OCI-LY3 (cell line): ENCODE data around the gene SKAP2.
"Not testable (repeated sequence)": the region's sequence is repeated elsewhere in the genome, so short reads cannot be mapped to it uniquely, and the experiment has no call there.

Source experiments
- H2AFZ ChIP-seq: fragments of 200-600, 300-600 bp; shearing (Covaris generic); 2 replicates; pipeline ENCODE4 v1.6.0; 2014; ENCODE audit warnings: antibody characterized with exemption, low read depth, low read length
- H3K27ac ChIP-seq: fragments of 200-600, 300-600 bp; sonication (generic); 2 replicates; pipeline ENCODE4 v1.5.1; 2014; ENCODE audit warnings: mild to moderate bottlenecking, low read length, moderate library complexity, mixed read lengths
- H3K27me3 ChIP-seq: fragments of 200-600, 300-600 bp; sonication (generic); 2 replicates; pipeline ENCODE4 v1.6.1; 2014; ENCODE audit warnings: low read depth, low read length, mixed read lengths
- H3K36me3 ChIP-seq: fragments of 200-600, 300-600 bp; sonication (generic); replicated peaks from 2 replicates; pipeline ENCODE3; 2014; ENCODE audit warnings: low read depth, low read length, mixed read lengths
- H3K4me1 ChIP-seq: fragments of 300-600, 200-600 bp; sonication (generic); 2 replicates; pipeline ENCODE4 v1.6.1; 2014; ENCODE audit warnings: low read length, mixed read lengths
- H3K4me2 ChIP-seq: fragments of 200-600, 300-600 bp; sonication (generic); 2 replicates; pipeline ENCODE4 v1.6.1; 2014; ENCODE audit warnings: low read length, mixed read lengths
- H3K4me3 ChIP-seq: fragments of 300-600, 200-600 bp; sonication (generic); 2 replicates; pipeline ENCODE4 v1.5.1; 2014; ENCODE audit warnings: antibody characterized with exemption, mild to moderate bottlenecking, low read length, moderate library complexity
- H3K79me2 ChIP-seq: fragments of 300-600, 200-600 bp; shearing (Covaris generic); 2 replicates; pipeline ENCODE4 v1.6.1; 2014; ENCODE audit warnings: mild to moderate bottlenecking, low read length, mixed read lengths
- H3K9ac ChIP-seq: fragments of 300-600, 200-600 bp; shearing (Covaris generic); 2 replicates; pipeline ENCODE4 v1.6.0; 2014; ENCODE audit warnings: mild to moderate bottlenecking, low read length, moderate library complexity
- H3K9me3 ChIP-seq: fragments of 200-600, 300-600 bp; shearing (Covaris generic); 2 replicates; pipeline ENCODE4 v1.6.1; 2014; ENCODE audit warnings: low read length, mixed read lengths; ENCODE audit not compliant: insufficient read depth
- H4K20me1 ChIP-seq: fragments of 200-600, 300-600 bp; sonication (generic); 2 replicates; pipeline ENCODE4 v1.6.1; 2016; ENCODE audit warnings: low read length, mixed read lengths; ENCODE audit not compliant: insufficient read depth
- CTCF ChIP-seq: fragments of 200-600, 300-600 bp; sonication (generic); IDR thresholded peaks from 2 replicates; pipeline ENCODE4 v1.5.1; 2014; ENCODE audit warnings: antibody characterized with exemption, low read length, low read depth
- EZH2phosphoT487 ChIP-seq: fragments of 200-600 bp; shearing (Covaris generic); IDR thresholded peaks from 2 replicates; pipeline ENCODE4 v1.6.1; 2018; ENCODE audit warnings: antibody characterized with exemption, mixed run types, low read depth

SKAP2 gene

GRCh38 chr7:26842897-26843296 lies 21.5 kb downstream of the SKAP2 start:
- no peaks in the 10 kb centered on the region for H3K79me2 ChIP-seq
- no peaks in the 10 kb centered on the region for H4K20me1 ChIP-seq
- no peaks in the 10 kb centered on the region for H3K36me3 ChIP-seq
- TF ChIP-seq EZH2phosphoT487 (no peak), CTCF (no peak)
- H2AFZ ChIP-seq = no peak overlapping the region
- H3K27me3 ChIP-seq = no peaks in the 10 kb centered on the region
- H3K4me1 ChIP-seq = no peaks in the 10 kb centered on the region
- H3K9me3 ChIP-seq = no peaks in the 10 kb centered on the region
- H3K4me3 ChIP-seq = no peak overlapping the region
- no peak overlapping the region for H3K9ac ChIP-seq
- no peak overlapping the region for H3K27ac ChIP-seq
- no peak overlapping the region for H3K4me2 ChIP-seq

GRCh38 chr7:26841003-26841739 lies 23.2 kb downstream of the SKAP2 start:
- no peaks in the 10 kb centered on the region for H3K79me2 ChIP-seq
- H3K4me2 ChIP-seq = no peak overlapping the region
- H3K27ac ChIP-seq = no peak overlapping the region
- TF ChIP-seq CTCF (no peak), EZH2phosphoT487 (no peak)
- H3K9me3 ChIP-seq = no peaks in the 10 kb centered on the region
- H3K27me3 ChIP-seq = no peaks in the 10 kb centered on the region
- H3K4me1 ChIP-seq = no peaks in the 10 kb centered on the region
- no peak overlapping the region for H2AFZ ChIP-seq
- H4K20me1 ChIP-seq = no peaks in the 10 kb centered on the region
- H3K9ac ChIP-seq = no peak overlapping the region
- no peak overlapping the region for H3K4me3 ChIP-seq
- peaks cover 3% of the 10 kb centered on the region for H3K36me3 ChIP-seq

GRCh38 chr7:26836793-26837192 lies 27.6 kb downstream of the SKAP2 start:
- not testable (repeated sequence) for H3K27ac ChIP-seq, H3K4me1 ChIP-seq, H3K27me3 ChIP-seq, H3K79me2 ChIP-seq, H3K4me3 ChIP-seq, H4K20me1 ChIP-seq, H3K9ac ChIP-seq, H3K9me3 ChIP-seq, H2AFZ ChIP-seq, H3K4me2 ChIP-seq, H3K36me3 ChIP-seq

GRCh38 chr7:26815426-26815825 lies 49.0 kb downstream of the SKAP2 start:
- Histone ChIP-seq H3K27me3 (no peaks in the 10 kb centered on the region), H2AFZ (no peak overlapping the region), H3K4me2 (no peak overlapping the region), H3K4me1 (no peaks in the 10 kb centered on the region), H3K36me3 (no peaks in the 10 kb centered on the region), H3K79me2 (no peaks in the 10 kb centered on the region), H4K20me1 (0 out of 2 replicates have a peak, but pooled peaks cover 5% of the 10 kb centered on the region), H3K9ac (no peak overlapping the region), H3K9me3 (no peaks in the 10 kb centered on the region), H3K4me3 (no peak overlapping the region), H3K27ac (no peak overlapping the region)
- TF ChIP-seq EZH2phosphoT487 (no peak), CTCF (no peak)
